Measurements from ENCODE around the gene SUSD4.

- TF ChIP-seq CTCF (IDR thresholded peaks at IDR 0.05) (no peak), POLR2A (IDR thresholded peaks at IDR 0.05; ENCODE audit: low read depth) (no peak), EP300 (IDR thresholded peaks at IDR 0.05) (no peak)
These were observed 32.7 kb downstream of the SUSD4 start for GRCh38 chr1:223331301-223331700.
